Activated CD4-positive, alpha-beta T cell treated with anti-CD3 and anti-CD28 coated beads for 4 hours (primary cell): ENCODE measurements around the gene GHRH.

Source experiments
- DNase-seq, 2 donors: peaks; one replicate each; pipeline ENCODE4 v3.0.0-alpha.2; 2020

Gene GHRH

GRCh38 chr20:37290158-37290810, 28.7 kb upstream of the GHRH start:
- no peak for DNase-seq

GRCh38 chr20:37288091-37288490, 26.5 kb upstream of the GHRH start:
- no peak for DNase-seq

GRCh38 chr20:37285664-37286374, 24.2 kb upstream of the GHRH start:
- DNase-seq, result no peak

- no peak for DNase-seq
Observed at GRCh38 chr20:37284691-37285161, 23.1 kb upstream of the GHRH start.

- DNase-seq, result no peak
Observed at GRCh38 chr20:37283530-37284195, 22.0 kb upstream of the GHRH start.

GRCh38 chr20:37282556-37282955, 20.9 kb upstream of the GHRH start:
- DNase-seq, result no peak

- DNase-seq, result no peak
Observed at GRCh38 chr20:37280403-37280802, 18.8 kb upstream of the GHRH start.

GRCh38 chr20:37279820-37280219, 18.2 kb upstream of the GHRH start:
- no peak for DNase-seq

- no peak for DNase-seq
Observed at GRCh38 chr20:37278966-37279590, 17.5 kb upstream of the GHRH start.

- DNase-seq, result no peak
Observed at GRCh38 chr20:37277253-37277593, 15.6 kb upstream of the GHRH start.

- DNase-seq, result peak in 1 of 2 donors; percentile 4
Observed at GRCh38 chr20:37276494-37277252, 15.1 kb upstream of the GHRH start.

- no peak for DNase-seq
Observed at GRCh38 chr20:37274851-37275524, 13.4 kb upstream of the GHRH start.

GRCh38 chr20:37273988-37274387, 12.4 kb upstream of the GHRH start:
- no peak for DNase-seq

- DNase-seq, result no peak
Observed at GRCh38 chr20:37271421-37271768, 9.8 kb upstream of the GHRH start.

- DNase-seq, result no peak
Observed at GRCh38 chr20:37270576-37271420, 9.2 kb upstream of the GHRH start.

- DNase-seq, result no peak
Observed at GRCh38 chr20:37267667-37268313, 6.2 kb upstream of the GHRH start.

GRCh38 chr20:37266940-37267666, 5.5 kb upstream of the GHRH start:
- no peak for DNase-seq

- DNase-seq, result no peak
Observed at GRCh38 chr20:37265152-37265551, 3.5 kb upstream of the GHRH start.

- no peak for DNase-seq
Observed at GRCh38 chr20:37263686-37264085, 2.1 kb upstream of the GHRH start.

GRCh38 chr20:37262505-37262904, 891 bp upstream of the GHRH start:
- DNase-seq, result no peak
